KMS-11 (cell line): ENCODE results near the gene SCT.
"Not testable (repeated sequence)": the region's sequence is repeated elsewhere in the genome, so short reads cannot be mapped to it uniquely, and the experiment has no call there.

Experiments
- H2AFZ ChIP-seq: fragments of 200-600 bp; sonication (generic); 2 replicates; pipeline ENCODE4 v1.6.1; 2016; ENCODE audit warnings: antibody characterized with exemption, mixed run types, low read depth
- H3K27ac ChIP-seq: fragments of 200-600 bp; sonication (generic); 2 replicates; pipeline ENCODE4 v1.6.1; 2016; ENCODE audit warnings: mild to moderate bottlenecking, mixed run types
- H3K27me3 ChIP-seq: fragments of 200-600 bp; sonication (generic); 2 replicates; pipeline ENCODE4 v1.6.1; 2017; ENCODE audit warnings: mild to moderate bottlenecking, low read depth, mixed run types, moderate library complexity; ENCODE audit not compliant: insufficient read depth
- H3K36me3 ChIP-seq: fragments of 200-600 bp; sonication (generic); 2 replicates; pipeline ENCODE4 v1.6.1; 2017; ENCODE audit warnings: mild to moderate bottlenecking, mixed run types; ENCODE audit not compliant: insufficient read depth
- H3K4me1 ChIP-seq: fragments of 200-600 bp; sonication (generic); 2 replicates; pipeline ENCODE4 v1.6.1; 2016; ENCODE audit warnings: mild to moderate bottlenecking, low read depth, mixed run types; ENCODE audit not compliant: poor library complexity, severe bottlenecking
- H3K4me2 ChIP-seq: fragments of 200-600 bp; sonication (generic); 2 replicates; pipeline ENCODE4 v1.7.0; 2016; ENCODE audit warnings: mild to moderate bottlenecking, mixed run types
- H3K4me3 ChIP-seq: fragments of 200-600 bp; sonication (generic); IDR thresholded peaks from 2 replicates; pipeline ENCODE4 v1.6.1; 2017; ENCODE audit warnings: low read depth, low read length, mixed read lengths; ENCODE audit not compliant: insufficient read depth
- H3K79me2 ChIP-seq: fragments of 200-600 bp; sonication (generic); 2 replicates; pipeline ENCODE4 v1.6.1; 2016; ENCODE audit warnings: low read depth, mixed run types; ENCODE audit not compliant: insufficient read depth
- H3K9ac ChIP-seq: fragments of 200-600 bp; sonication (generic); 2 replicates; pipeline ENCODE4 v1.6.1; 2016; ENCODE audit warnings: mild to moderate bottlenecking, mixed run types
- H4K20me1 ChIP-seq: fragments of 200-600 bp; sonication (generic); 2 replicates; pipeline ENCODE4 v1.6.1; 2016; ENCODE audit warnings: mild to moderate bottlenecking, mixed run types; ENCODE audit not compliant: insufficient read depth
- TF ChIP-seq, protein P1 (sequence below): fragments of 200-600 bp; sonication (generic); conservative IDR thresholded peaks from 2 replicates; pipeline ENCODE4 v1.6.1; 2017; ENCODE audit warnings: low read depth, mild to moderate bottlenecking, antibody characterized with exemption, low read length, moderate library complexity, mixed read lengths

Gene SCT

DNA sequence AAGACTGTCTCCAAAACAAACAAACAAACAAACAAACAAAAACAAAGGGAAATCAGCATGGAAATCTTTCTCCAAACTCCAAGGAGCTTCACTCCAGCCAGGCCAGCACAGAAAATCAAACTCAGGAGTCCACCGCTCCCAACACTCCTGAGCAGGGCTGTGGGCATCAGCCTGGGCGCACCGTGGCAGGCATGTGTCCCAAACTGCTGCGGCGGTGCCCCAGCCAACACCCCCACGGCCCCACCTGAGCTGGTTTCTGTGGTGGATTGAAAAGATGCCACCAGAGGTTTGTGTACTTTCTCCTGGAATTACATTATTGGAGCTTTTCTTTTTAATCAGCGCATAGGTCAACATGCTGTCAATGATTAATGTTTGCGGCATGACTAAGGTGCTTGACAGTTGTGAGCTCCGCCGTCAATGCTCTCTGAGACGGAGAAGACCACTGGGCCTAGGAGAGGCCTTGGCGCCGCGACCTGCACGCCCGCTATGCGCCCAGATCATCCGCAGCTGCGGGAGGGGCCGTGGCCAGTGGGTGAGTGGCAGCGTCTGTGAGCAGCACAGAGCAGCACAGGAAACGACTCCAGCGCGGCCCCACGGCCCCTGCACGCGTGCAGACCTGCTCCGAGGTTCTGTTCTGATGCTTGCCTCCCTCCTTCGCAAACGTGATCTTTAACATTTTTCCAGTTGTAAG lies 28.2 kb upstream of the SCT start:
- Histone ChIP-seq H3K36me3 (no peaks in the 10 kb centered on the region), H3K4me2 (no peak overlapping the region), H3K27ac (no peak overlapping the region), H3K4me1 (no peaks in the 10 kb centered on the region), H4K20me1 (no peaks in the 10 kb centered on the region), H3K27me3 (no peaks in the 10 kb centered on the region), H3K79me2 (no peaks in the 10 kb centered on the region), H2AFZ (no peak overlapping the region), H3K9ac (no peak overlapping the region), H3K4me3 (no peak overlapping the region)
- TF ChIP-seq, protein P1, sequence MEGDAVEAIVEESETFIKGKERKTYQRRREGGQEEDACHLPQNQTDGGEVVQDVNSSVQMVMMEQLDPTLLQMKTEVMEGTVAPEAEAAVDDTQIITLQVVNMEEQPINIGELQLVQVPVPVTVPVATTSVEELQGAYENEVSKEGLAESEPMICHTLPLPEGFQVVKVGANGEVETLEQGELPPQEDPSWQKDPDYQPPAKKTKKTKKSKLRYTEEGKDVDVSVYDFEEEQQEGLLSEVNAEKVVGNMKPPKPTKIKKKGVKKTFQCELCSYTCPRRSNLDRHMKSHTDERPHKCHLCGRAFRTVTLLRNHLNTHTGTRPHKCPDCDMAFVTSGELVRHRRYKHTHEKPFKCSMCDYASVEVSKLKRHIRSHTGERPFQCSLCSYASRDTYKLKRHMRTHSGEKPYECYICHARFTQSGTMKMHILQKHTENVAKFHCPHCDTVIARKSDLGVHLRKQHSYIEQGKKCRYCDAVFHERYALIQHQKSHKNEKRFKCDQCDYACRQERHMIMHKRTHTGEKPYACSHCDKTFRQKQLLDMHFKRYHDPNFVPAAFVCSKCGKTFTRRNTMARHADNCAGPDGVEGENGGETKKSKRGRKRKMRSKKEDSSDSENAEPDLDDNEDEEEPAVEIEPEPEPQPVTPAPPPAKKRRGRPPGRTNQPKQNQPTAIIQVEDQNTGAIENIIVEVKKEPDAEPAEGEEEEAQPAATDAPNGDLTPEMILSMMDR, result no peak

DNA sequence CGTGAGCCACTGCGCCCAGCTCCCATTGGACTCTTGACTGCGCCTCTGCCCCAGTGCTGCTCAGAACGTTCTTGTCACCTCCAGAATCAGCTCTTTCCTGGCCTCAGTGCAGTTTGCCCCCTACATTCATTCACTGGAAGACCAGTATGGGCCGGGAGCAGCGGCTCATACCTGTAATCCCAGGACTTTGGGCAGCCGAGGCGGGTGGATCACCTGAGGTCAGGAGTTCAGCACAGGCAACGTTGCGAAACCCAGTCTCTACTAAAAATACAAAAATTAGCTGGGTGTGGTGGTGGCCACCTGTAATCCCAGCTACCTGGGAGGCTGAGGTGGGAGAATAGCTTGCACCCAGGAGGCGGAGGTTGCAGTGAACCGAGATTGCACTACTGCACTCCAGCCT lies 27.5 kb upstream of the SCT start:
- H3K4me1 ChIP-seq, H3K79me2 ChIP-seq, H3K27ac ChIP-seq, H3K4me3 ChIP-seq, H3K9ac ChIP-seq, H4K20me1 ChIP-seq, H3K36me3 ChIP-seq, H2AFZ ChIP-seq, H3K4me2 ChIP-seq, H3K27me3 ChIP-seq: not testable (repeated sequence)

DNA sequence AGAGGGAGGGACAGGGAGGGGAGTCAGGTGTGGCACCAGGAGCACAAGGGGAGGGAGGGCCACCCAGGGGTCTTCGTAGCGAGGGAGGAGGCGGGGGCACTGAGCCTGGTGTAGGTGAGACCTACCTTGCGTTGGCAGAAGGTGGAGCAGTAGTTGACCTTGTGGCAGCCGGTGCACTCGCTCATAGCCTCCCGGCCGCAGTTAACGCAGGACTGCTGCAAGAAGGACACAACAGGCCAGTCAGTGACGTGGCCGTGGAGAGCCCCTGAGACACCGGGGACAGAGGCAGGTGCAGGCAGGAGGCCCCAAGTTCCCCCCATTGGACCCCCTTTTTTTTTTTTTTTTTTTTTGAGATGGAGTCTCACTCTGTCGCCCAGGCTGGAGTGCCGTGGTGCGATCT lies 26.9 kb upstream of the SCT start:
- H3K4me1 ChIP-seq, result no peaks in the 10 kb centered on the region
- H3K4me3 ChIP-seq, result no peak overlapping the region
- no peak overlapping the region for H3K9ac ChIP-seq
- no peak overlapping the region for H2AFZ ChIP-seq
- TF ChIP-seq, protein P1, result no peak
- no peaks in the 10 kb centered on the region for H4K20me1 ChIP-seq
- no peaks in the 10 kb centered on the region for H3K79me2 ChIP-seq
- H3K36me3 ChIP-seq, result no peaks in the 10 kb centered on the region
- no peak overlapping the region for H3K27ac ChIP-seq
- H3K27me3 ChIP-seq, result no peaks in the 10 kb centered on the region
- no peak overlapping the region for H3K4me2 ChIP-seq

DNA sequence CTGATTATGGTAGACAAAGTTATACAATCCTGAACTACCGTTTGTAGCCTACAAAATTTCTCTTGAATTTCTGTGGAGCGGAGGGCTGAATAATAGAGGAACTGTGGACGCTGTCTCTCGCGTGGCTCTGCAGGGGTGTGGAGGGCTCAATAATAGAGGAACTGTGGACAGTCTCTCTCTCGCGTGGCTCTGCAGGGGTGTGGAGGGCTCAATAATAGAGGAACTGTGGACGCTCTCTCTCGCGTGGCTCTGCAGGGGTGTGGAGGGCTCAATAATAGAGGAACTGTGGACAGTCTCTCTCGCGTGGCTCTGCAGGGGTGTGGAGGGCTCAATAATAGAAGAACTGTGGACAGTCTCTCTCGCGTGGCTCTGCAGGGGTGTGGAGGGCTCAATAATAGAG lies 26.2 kb upstream of the SCT start:
- not testable (repeated sequence) for H3K79me2 ChIP-seq, H3K36me3 ChIP-seq, H3K27ac ChIP-seq, H3K4me2 ChIP-seq, H3K9ac ChIP-seq, H3K4me1 ChIP-seq, H3K4me3 ChIP-seq, H2AFZ ChIP-seq, H4K20me1 ChIP-seq, H3K27me3 ChIP-seq

DNA sequence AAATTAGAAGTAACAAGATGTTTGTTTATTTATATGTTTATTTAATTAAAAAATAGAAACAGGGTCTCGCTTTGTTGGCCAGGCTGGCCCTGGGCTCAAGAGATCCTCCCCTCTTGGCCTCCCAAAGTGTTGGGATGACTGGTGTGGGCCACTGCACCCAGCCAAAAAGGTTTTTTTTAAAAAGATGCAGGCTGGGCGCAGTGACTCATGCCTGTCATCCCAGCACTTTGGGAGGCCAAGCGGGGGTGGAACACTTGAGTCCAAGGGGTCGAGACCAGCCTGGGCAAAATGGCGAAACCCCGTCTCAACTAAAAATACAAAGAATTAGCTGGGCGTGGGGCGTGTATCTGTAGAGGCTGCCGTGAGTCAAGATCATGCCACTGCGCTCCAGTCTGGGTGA lies 23.5 kb upstream of the SCT start:
- H3K9ac ChIP-seq, result no peak overlapping the region
- no peaks in the 10 kb centered on the region for H3K79me2 ChIP-seq
- TF ChIP-seq, protein P1, result no peak
- H3K4me3 ChIP-seq, result no peak overlapping the region
- H3K36me3 ChIP-seq, result no peaks in the 10 kb centered on the region
- peaks cover 22% of the 10 kb centered on the region for H3K4me1 ChIP-seq
- no peak overlapping the region for H3K4me2 ChIP-seq
- H4K20me1 ChIP-seq, result no peaks in the 10 kb centered on the region
- H3K27me3 ChIP-seq, result no peaks in the 10 kb centered on the region
- H2AFZ ChIP-seq, result no peak overlapping the region
- H3K27ac ChIP-seq, result no peak overlapping the region

DNA sequence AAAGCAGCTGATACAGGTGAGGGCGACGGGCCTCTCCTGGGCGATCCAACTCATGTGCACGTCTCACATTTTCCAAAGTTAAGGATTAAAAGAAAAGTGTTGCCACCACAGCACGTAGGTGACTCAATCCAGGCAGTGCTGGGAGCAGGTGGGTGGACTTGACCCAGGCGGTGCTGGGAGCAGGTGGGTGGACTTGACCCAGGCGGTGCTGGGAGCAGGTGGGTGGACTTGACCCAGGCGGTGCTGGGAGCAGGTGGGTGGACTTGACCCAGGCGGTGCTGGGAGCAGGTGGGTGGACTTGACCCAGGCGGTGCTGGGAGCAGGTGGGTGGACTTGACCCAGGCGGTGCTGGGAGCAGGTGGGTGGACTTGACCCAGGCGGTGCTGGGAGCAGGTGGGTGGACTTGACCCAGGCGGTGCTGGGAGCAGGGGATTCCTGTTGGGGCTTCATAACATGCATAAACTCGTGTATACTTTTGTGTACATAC lies 20.7 kb upstream of the SCT start:
- not testable (repeated sequence) for H3K79me2 ChIP-seq, H3K27me3 ChIP-seq, H3K4me2 ChIP-seq, H4K20me1 ChIP-seq, H3K4me3 ChIP-seq, H2AFZ ChIP-seq, H3K9ac ChIP-seq, H3K36me3 ChIP-seq
- Histone ChIP-seq H3K27ac (peak overlapping the region; percentile 83; the same call in 1 of the 2 replicates), H3K4me1 (peaks cover 49% of the 10 kb centered on the region)
